SK-N-SH (cell line): ENCODE data around the gene TBXAS1.

Experiments
- SMC3 ChIP-seq: IDR thresholded peaks from 2 replicates; pipeline ENCODE4 v1.6.1; 2012; ENCODE audit warnings: low read depth, low read length, improper control_type of control experiment
- TCF12 ChIP-seq: IDR thresholded peaks from 2 replicates; pipeline ENCODE4 v1.4.0; 2012
- TF ChIP-seq, protein P1 (sequence below): fragments of 200-600 bp; sonication (generic); IDR thresholded peaks from 2 replicates; pipeline ENCODE4 v1.6.1; 2017; ENCODE audit warnings: antibody characterized with exemption, mild to moderate bottlenecking, moderate library complexity

GRCh38 chr7:139901901-139902300 lies 72.8 kb downstream of the TBXAS1 start:
- TF ChIP-seq SMC3 (no peak), TCF12 (no peak)
- TF ChIP-seq, protein P1, sequence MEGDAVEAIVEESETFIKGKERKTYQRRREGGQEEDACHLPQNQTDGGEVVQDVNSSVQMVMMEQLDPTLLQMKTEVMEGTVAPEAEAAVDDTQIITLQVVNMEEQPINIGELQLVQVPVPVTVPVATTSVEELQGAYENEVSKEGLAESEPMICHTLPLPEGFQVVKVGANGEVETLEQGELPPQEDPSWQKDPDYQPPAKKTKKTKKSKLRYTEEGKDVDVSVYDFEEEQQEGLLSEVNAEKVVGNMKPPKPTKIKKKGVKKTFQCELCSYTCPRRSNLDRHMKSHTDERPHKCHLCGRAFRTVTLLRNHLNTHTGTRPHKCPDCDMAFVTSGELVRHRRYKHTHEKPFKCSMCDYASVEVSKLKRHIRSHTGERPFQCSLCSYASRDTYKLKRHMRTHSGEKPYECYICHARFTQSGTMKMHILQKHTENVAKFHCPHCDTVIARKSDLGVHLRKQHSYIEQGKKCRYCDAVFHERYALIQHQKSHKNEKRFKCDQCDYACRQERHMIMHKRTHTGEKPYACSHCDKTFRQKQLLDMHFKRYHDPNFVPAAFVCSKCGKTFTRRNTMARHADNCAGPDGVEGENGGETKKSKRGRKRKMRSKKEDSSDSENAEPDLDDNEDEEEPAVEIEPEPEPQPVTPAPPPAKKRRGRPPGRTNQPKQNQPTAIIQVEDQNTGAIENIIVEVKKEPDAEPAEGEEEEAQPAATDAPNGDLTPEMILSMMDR = no peak
